Measurements from ENCODE around the gene EMILIN2. TPM values are rescaled to one million over a fixed set of nuclear protein-coding genes. Genes with fewer than 3 reads are reported as not detected.
"Not testable (repeated sequence)": the region's sequence is repeated elsewhere in the genome, so short reads cannot be mapped to it uniquely, and the experiment has no call there.

Gene EMILIN2
- total RNA-seq, 1 experiment from 2014 or later, result 4.4 TPM

DNA sequence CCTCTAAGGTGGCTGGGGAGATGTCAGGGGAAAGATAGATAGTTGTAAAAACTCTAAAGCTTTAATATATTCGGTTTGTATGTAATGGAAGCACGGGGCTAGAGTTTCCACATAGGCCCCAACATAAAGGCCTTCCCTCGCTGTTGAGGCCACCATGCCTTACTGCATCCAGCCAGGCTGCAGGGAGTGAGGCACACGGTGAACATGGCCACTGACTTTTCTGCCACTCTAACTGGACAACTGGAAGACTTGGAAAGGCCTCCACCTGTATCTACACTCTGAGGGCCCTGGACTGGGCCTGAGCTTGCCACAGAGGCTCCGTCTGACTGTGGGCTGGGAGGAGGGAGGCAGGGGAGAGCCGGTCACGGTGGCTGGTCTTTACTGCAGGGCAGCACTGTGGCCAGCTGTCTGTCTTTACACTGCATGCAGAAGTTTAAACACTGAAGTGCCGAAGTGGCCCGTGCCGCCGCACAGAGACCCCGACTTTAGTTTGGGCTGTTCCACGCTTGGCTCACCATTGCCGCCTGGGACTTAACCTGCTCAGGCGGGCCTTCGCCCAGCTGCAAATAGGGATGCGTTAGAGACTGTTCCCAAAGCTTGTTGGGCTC lies 66.7 kb downstream of the EMILIN2 start:
- no peak for DNase-seq (ENCODE audit: low read depth)

DNA sequence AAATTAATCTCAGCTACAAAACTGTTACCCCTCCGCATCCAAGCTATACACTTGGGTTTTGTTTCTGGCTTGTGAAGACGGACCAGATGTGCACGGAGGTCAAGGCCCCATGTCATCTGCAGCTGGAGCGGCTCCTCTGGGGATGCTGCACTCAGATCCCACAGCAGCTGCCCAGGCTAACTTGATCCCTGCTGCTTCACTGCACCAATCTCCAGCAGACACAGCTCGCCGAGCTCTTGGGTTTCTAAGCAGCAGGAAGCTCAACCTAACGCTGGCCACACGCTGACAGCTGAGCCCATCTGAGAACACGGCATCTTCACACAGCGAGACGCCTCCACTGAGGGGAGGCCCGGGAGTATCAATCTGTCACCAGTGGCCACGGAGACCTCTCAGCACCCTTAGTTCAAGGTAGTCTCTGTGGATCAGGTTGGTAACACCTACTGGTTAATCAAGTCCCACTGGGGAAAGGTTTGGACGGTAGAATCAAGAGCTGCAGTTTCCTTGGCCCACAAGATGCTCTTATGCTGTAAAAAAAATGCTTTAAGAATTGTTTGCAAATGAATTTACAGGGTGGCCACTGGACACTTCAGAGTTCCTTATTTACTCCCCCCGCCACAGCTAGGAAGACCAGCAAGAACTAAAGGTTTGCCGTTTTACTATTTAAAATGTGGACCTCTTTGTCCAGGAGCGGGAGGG lies 67.5 kb downstream of the EMILIN2 start:
- DNase-seq (ENCODE audit: low read depth), result no peak

DNA sequence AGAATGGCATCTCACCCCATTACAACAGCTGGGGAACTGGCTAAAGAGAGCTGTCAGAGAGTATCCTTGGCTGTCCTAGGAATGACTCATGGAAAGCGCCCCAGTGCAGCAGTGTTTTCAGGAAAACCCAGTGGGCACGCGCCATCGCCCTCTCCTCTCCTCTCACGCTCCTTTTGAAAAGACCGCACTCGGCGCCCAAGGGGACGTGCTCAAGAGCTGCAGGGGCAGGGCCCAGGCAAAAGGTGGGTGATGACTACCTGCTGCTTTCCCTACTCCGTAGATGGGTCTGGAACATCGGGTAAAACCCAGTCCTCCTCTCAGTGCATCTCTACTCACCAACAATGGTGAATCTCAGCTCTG lies 68.1 kb downstream of the EMILIN2 start:
- DNase-seq (ENCODE audit: low read depth), result no peak

DNA sequence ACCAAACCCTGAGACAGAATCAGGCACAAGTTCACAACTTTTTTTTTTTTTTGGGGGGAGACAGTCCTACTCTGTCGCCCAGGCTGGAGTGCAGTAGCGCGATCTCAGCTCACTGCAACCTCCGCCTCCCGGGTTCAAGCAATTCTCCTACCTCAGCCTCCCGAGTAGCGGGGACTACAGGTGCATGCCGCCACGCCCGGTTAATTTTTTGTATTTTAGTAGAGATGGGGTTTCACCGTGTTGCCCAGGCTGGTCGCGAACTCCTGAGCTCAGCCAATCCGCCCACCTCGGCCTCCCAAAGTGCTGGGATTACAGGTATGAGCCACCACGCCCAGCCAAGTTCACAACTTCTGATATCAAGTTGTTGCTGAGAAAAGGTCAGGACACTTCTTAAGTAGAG lies 68.7 kb downstream of the EMILIN2 start:
- not testable (repeated sequence) for DNase-seq (ENCODE audit: low read depth)

DNA sequence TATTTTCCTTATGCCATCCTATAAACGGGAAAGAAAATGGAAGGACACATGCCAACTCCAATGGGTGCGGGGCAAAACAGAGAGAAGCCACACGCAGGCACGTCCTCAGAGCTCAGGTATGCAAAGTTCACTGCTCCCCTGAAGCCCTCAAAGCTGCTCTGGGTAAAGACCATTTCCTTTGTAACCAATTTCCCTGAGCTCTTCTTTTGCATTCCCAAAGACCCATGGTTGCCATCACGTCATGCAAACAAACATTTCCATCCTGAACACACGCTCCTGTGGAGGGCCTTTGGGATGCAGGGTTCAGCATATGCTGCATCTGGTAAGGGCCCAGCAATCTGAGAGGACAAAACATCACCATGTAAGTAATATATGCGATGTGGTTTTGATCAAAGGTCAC lies 69.4 kb downstream of the EMILIN2 start:
- DNase-seq (ENCODE audit: low read depth), result no peak

DNA sequence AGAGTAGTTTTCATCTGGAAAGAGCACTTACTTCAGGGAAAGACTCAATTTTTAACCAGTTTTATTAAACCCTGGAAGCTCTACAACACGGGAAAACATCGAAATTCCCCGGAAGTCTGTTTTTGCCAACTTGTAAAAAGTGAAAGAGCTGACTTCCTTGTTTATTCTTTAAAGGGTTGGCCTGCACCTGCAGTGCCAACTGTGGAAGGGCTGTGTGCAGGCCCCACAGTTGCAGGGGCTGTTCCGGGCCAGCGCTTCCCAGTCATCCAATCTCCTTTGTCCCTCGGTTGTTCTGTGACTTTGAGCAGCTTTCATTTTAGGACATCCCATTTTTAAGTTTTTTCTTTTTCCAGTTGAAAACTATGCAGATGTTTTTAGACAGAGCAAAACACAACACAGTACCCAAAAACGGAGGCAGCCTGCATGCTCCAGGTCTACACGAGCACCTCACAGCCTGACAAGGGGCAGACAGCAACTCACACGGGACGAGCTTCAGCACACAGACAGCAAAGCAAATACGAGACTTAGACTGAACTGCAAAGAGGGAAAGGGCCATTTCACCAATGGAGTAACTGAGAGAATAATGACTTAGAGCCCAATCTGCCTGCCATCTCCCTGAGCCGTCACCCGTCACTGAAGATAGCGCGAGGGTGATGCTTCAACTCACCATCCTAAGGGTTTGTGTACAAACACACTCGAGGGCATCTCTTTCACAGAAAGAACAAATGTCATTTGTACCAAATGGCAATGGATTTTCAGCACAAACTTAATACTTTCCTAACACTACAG lies 70.6 kb downstream of the EMILIN2 start:
- no peak for DNase-seq (ENCODE audit: low read depth)

DNA sequence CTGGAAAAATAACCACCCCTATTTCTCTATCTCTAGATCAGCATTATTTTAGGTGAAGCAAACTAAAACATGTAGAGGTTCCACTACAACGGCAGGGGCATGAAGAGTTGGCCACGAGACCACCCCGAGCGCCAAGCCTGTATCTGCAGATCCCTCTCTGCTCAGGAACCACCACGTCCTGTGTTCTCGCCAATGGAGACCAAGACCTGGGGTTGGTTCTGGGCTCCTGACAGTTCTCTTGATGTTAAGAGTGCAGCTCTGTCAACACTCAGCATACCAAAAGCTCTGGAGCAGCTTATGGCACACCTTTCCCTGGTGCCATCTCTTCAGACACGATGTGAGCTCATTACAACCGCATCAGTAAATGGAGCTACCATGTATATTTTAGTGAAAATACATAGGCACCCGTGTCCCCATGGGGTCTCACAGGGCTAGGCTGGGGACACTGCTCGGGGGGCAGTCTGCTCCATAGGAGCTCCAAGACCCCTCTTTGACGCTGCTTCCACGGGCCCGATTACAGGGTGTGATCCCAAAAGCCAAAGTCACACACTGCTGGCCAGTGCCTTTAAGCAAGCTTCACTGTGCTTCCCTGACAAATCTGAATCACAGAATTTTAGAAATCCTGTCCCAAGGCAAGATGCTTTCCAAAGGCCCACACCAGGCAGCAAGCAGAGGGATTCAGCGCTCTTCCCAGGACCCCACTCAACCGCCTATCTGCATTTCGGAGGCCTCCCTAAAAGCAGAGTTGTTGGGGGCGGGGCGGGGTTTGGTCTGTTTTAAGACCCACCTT lies 72.2 kb downstream of the EMILIN2 start:
- no peak for DNase-seq (ENCODE audit: low read depth)

DNA sequence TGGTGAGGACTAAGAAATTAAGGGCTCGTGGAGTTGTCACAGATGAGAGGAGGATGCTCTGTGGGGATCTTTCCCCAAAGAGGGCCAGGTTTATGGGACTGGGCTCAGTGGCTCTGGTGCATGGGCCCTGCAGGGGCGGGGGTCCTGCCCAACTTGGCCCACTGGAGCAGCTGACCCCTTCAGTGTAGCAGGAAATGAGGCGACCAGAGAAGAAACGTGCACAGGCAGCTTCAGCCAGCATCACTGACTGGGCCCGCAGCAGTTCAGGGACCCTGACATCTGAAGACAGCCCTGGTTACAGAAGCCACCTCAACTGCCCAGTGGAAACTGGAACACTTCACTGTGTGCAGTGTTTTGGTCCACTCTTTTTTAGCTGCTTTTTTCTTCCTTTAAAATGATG lies 72.8 kb downstream of the EMILIN2 start:
- no peak for DNase-seq (ENCODE audit: low read depth)

DNA sequence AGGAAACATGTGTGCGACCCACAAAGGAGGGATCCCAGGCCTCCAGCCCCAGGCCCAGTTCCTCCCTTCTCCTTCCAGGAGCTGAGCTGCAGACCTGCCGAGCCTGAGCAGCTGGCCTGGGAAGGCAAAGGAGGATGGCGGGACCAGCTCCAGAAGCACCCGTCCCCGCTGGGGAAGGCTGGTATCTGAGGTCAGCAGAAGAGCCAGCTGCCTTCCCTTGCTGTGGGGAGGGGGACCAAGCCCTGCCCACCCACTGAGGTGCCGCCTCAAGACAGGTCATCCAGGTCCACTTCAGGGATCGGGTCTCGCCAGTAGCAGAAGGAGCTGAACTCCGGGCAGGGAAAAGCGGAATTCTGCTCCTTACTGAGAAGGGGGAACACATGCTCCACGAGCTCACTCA lies 73.2 kb downstream of the EMILIN2 start:
- DNase-seq (ENCODE audit: low read depth), result no peak

DNA sequence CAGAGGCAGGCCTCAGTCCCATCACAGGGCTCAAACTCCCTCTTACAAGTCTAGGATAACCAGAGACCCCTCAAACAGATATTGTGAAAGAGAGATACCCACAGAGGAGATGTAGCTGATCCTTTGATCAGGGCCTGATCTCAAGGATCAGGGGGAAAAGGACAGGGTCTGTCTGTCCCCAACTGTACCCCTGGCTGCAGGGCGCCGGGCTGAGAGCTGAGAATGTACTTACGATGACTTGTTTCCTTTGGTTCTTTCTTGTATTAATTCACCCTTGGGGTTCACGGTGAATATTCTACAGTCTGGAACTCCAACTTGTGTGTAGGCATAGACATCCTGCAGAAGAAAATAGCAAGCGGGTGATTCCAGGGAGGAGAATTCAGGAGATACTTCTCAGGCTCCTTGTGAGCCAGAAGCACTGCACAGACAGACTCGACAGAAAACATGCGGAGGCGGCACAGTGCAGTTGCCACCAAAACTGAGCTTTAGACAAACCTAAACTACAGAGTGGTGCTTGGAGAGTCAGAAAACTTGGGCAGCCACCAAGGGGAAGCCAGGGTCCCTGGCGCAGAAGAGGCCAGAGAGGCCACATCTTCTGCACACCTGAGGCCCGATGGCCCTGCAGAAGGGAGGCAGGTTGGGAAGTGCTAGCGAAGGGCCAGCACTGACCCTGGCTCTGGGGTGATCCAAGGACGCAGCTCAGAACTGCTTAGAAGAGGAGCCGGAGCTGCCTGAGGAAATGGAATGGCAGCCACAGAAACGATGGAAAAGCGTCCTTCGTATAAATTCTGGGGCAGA lies 73.9 kb downstream of the EMILIN2 start:
- no peak for DNase-seq (ENCODE audit: low read depth)

DNA sequence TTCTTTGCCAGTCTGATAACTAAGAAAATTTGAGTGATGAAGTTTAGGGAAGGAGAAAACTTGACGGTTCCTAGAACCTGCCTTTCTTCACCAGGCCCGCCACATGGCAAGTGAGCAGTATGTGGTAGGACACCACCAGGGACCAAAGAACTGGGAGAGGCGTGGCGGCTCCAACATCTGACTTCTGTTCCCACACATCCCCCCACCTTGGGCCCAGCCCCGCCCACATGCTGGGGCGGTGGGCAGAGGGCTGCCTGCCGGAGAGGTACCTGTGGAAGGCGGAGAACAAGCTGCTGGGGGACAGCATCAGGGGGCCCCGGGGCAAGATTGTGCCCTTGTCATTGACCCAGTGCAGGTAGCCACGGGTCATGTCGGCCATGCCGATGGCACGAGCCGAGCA lies 75.0 kb downstream of the EMILIN2 start:
- no peak for DNase-seq (ENCODE audit: low read depth)

DNA sequence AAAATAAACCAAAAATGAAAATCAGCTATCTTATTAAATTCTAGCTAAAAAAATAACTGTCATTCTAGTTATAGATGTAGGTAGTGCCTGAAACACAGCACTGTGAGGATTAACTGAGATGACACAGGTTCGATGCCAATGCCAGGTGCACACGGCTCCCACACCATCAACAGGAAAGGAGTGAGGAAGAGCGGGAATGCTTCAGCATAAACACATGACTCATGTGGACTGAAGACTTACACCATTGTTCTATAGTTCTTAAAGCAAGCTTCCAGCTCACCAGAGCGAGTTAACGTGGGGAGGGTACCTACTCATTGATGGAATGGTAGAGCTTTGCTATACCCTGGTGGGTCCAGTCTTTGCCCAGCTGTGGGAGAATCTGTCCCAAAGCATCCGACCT lies 76.7 kb downstream of the EMILIN2 start:
- DNase-seq (ENCODE audit: low read depth), result peak; percentile 54

DNA sequence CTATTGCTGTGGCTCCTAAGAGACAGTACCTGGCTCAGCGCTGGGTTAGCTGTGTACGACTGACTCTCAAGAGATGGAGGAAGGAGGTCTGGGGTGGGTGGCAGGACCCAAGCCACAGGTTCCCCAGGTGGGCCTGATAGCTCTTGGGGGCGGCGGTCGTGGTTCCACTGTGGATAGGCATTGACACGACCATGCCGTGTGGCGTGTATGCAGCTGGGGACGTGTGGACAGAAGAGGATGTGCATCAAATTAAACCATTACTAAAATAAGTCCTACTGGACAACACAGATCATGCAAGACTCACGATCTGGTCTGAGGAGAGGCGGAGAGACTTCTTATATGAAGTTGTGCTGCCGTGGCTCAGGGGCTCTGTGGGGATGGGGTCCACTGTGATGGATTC lies 78.1 kb downstream of the EMILIN2 start:
- DNase-seq (ENCODE audit: low read depth), result no peak

DNA sequence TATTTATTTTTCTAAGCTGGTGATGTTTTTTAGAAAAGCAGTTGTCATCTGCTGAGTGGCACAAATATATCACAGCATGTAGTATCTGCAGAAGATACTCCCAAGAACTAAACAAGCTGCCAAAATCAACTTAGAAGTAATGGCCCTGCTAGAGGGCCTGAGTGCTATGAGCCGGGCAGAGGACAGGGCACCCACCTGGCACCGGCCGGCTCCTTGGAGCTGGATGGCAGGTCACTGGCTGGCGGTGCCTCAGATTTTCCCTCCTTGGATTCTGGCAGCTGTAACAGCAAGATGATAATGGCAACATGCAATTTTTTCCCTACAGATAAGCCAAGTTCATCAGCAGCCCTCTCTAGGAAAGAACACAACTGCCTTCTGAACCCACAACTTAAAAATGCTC lies 79.7 kb downstream of the EMILIN2 start:
- DNase-seq (ENCODE audit: low read depth), result no peak

DNA sequence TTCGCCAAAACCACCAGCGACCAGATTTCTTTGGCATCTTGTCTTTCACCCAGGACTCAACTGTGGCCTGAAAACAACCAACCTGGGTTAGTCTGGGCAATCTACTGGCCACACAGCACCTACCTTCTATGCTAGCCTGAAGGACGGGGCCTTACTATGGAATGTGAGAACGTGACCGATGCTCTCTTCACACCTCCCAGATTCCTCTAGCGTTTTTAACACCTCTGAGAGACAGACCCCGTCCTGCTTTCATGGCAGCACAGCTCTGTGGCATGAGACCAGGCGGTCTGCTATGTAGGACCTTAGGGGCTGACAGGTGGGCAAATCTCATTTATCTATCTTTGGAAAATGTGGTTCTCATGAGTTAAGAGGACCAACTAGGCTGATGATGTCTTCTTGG lies 80.9 kb downstream of the EMILIN2 start:
- no peak for DNase-seq (ENCODE audit: low read depth)

DNA sequence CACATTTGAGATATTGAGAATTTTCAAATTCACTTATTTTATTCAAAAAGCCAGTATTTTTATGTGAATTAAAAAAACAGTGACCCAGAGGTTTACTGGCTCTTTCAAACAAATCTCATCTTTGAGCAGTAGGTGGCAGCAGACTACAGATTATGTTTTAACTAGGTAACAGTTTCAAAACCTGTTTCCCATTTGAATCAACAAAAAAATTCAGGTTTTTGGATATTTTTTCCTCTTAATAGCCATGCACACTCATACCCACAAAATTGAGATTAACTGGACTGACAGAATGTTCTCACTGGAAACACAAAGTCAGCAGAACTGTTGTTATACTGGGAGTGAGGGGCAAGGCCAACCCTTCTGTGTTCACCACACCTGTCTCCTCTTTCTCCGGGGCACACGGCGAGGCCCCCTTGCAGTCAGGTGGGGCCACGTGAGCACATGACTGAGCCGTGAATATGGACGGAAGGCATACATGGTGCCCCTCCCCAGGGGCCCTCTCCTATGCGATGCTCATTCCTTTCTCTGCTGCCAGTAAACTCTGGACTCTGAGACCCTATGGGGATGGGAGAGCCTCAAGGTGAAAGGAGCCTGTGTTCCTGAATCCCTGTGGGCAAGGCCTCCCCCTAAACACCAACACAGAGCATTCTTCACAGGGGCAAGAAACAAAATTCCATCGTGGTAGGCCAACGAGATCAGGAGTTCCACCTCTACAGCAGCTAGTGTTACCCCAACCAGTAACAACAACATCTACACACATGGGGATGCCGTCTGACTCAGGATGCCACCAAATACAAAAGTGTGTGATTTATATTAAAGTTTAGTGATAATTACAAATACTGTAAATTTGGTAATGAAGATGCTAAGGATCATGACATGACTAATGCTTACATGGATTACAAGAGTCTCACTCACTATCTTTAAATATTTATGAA lies 85.7 kb downstream of the EMILIN2 start:
- DNase-seq (ENCODE audit: low read depth), result peak; percentile 20

DNA sequence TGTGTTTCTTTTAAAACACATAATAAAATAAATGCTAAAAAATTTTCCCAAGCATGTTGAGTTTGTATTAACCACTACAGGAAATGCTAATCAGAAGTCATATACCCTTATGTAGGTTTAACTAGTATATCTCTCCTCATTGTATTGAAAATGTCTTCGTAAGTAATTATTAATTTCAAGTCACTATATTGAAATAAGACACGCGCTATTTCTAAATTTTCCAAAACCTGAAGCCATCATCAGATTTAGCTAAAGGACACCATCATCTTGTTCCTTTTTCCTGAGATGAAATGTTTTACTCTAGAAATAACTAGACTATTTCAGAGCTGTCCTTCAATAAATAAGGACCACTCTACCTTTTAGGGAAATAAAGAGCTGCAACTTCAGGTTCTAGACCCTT lies 87.2 kb downstream of the EMILIN2 start:
- no peak for DNase-seq (ENCODE audit: low read depth)

DNA sequence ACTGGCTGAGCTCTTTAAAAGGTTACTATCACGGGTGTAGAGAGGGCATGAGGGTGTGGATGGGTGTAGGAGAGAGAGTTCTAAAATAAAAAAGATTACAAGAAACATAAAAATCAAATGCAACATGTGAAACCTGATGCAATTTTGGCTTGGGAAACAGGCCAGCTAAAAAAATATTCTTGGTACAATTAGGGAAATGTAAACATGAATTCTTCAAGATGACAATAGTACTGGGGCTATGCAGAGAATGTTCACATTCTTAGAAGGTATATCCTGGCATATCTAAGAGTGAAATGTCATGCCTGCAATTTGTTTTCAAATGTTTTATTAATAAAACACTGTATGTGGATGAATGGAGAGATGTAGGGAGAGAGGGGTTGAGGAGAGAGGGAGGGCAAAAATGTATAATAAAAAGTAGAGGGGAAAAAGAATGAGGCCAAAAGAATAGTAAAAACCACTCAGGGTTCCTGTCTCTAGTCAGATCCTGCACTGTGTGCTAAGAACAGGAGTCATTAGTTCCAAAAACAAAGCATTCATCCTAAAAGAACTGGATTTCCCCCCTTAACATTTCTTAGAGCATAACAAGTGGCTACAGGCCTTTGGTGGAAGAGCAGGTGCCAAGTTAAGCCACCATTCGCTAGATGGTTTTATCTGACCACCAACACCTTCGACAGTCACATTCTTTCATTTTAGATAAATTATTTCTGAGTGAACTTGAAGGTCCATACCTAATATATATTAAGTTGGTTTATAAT lies 88.8 kb downstream of the EMILIN2 start:
- no peak for DNase-seq (ENCODE audit: low read depth)

DNA sequence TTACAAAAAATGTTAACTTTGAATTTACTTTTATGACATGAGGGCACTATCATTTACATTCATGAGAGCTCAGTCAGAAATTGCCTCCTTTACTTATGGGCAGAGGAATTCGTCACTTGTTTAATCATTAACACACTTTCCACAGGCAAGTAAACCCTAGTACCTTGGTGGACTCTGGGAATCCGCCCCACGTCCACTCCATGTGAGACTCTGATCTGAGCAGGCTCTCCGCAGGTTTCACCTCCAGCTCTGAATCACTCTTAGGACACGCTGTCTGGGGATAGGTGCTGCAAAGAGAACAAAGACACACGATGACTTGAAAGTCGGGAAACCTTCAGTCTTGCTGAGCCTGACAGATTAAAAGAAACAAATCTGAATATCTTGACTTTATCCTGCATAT lies 92.5 kb downstream of the EMILIN2 start:
- no peak for DNase-seq (ENCODE audit: low read depth)
